ENCODE measurements around the gene LRRC43.

Gene LRRC43

GRCh38 chr12:122225683-122226365 lies 42.9 kb downstream of the LRRC43 start, which contains the start of gene DIABLO:
Gene DIABLO, minus strand, starts transcription at chr12:122226052. Its CDS starts 38 bp downstream, at chr12:122226014.
- Histone ChIP-seq H3K27ac (peak within 1 kb of the TSS; percentile 92 to 94), H3K36me3 (peaks cover 4 to 55% (median 36%) of the 10 kb centered on the region in 3 donors), H3K27me3 (no peaks in the 10 kb centered on the region), H3K9me3 (no peaks in the 10 kb centered on the region), H3K4me3 (peak within 1 kb of the TSS; percentile 74 to 93), H3K4me1 (peaks cover 0 to 33% (median 21%) of the 10 kb centered on the region in 4 donors)
- peak; percentile 100 for DNase-seq
- TF ChIP-seq CTCF (IDR thresholded peaks at IDR 0.05): peak in 1 of 2 experiments; percentile 14
- intact Hi-C loops (cut with DNase I; ENCODE audit: low total_unique reads): no loop called here

DNA sequence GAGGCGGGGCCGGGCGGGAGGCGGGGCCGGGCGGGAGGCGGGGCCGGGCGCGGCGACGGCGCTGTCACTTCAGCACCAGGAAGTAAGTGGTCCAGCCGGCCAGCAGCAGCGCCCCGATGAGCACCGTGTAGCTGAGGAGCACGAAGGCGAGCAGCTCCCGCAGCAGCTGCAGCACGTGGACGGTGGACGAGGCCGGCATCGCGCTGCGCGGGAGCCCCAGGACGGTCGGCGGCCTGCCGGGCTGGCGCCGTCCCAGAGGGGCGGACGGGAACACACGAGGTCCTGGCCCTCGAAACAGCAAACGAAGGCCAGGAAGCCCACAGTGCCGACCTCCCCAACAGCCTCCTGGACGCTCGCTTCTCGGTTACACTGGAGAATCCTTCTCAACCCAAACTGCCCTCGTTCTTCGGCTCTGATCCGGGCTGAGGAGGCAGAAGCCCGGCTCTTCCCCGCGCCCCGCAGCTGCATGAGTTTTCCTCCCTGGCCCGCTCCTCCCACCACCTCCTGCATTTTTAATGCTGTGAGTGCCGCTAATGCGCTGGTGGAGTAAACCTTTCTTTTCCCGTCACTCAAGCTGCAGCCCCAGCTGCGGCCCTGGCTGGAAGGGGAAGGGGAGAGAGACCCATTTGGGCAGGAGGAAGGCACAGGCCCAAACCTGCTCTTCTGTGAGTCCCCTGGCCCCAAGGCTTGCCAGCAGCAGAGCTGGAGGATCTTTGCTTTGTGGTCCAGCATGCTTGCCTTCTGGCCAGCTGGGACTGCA lies 43.6 kb downstream of the LRRC43 start:
- intact Hi-C loops (cut with DNase I; ENCODE audit: low total_unique reads): no loop called here
- Histone ChIP-seq H3K4me1 (peaks cover 0 to 33% (median 21%) of the 10 kb centered on the region in 4 donors), H3K4me3 (peak overlapping the region; percentile 47 to 93), H3K36me3 (peaks cover 6 to 55% (median 36%) of the 10 kb centered on the region in 3 donors), H3K27ac (peak overlapping the region in 1 of 2 donors; percentile 17), H3K9me3 (no peaks in the 10 kb centered on the region), H3K27me3 (no peaks in the 10 kb centered on the region)
- TF ChIP-seq CTCF (IDR thresholded peaks at IDR 0.05): no peak
- no peak for DNase-seq

- no peak for DNase-seq
- H3K4me3 ChIP-seq: no peak overlapping the region
- TF ChIP-seq CTCF (IDR thresholded peaks at IDR 0.05): no peak
- no peaks in the 10 kb centered on the region for H3K27me3 ChIP-seq
- no peak overlapping the region for H3K27ac ChIP-seq
- no peaks in the 10 kb centered on the region for H3K9me3 ChIP-seq
- intact Hi-C loops (cut with DNase I; ENCODE audit: low total_unique reads): no loop called here
- peaks cover 0 to 33% (median 21%) of the 10 kb centered on the region in 4 donors for H3K4me1 ChIP-seq
- peaks cover 13 to 55% (median 36%) of the 10 kb centered on the region in 3 donors for H3K36me3 ChIP-seq
Observed at GRCh38 chr12:122227341-122227740, 44.4 kb downstream of the LRRC43 start.

DNA sequence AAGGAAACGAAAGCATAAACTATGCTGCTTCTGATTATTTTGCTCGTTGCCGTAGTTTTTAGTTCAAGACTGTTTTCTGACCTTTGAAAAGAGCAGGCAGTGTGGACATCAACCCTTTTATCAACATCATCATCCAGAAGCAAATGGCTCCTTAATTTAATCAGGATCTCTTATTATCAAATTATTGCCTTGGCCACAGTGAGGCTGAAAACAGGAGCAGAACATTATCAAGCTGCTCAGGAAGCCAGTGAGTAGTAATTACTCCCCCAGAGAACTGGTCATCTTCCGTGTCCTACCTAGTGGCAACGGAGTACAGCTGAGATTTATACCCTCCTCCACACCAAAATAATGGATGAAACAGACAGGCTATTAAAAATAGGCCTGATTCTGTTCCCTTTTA lies 45.2 kb downstream of the LRRC43 start:
- Histone ChIP-seq H3K36me3 (peaks cover 20 to 55% (median 39%) of the 10 kb centered on the region in 3 donors), H3K27ac (no peak overlapping the region), H3K9me3 (no peaks in the 10 kb centered on the region), H3K4me3 (no peak overlapping the region), H3K27me3 (no peaks in the 10 kb centered on the region), H3K4me1 (peaks cover 0 to 32% (median 21%) of the 10 kb centered on the region in 4 donors)
- DNase-seq: no peak
- TF ChIP-seq CTCF (IDR thresholded peaks at IDR 0.05): no peak
- intact Hi-C loops (cut with DNase I; ENCODE audit: low total_unique reads): no loop called here

DNA sequence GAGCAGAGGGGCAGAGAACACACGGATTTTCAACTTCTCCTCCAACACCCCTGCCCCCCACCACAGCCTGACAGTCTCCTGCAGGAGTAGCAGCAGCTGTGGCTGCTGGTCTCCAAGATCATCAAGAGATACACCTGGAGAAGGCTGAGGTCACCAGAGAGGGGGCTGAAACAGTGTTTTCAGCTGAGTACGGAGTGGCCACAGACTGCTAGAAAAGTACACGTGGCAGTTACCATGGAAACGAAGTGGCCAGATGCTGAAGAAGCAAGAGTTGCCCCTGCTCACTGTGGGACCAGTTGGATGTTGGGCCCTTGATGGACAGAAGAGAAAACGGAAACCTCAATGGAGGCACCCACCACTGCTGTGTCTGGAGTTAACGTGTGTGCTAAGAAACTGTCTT lies 47.9 kb downstream of the LRRC43 start:
- Histone ChIP-seq H3K27me3 (no peaks in the 10 kb centered on the region), H3K4me3 (no peak overlapping the region), H3K9me3 (no peaks in the 10 kb centered on the region), H3K27ac (no peak overlapping the region), H3K4me1 (peaks cover 0 to 11% (median 8%) of the 10 kb centered on the region in 4 donors), H3K36me3 (peaks cover 43 to 74% (median 57%) of the 10 kb centered on the region in 3 donors)
- no peak for TF ChIP-seq CTCF (IDR thresholded peaks at IDR 0.05)
- intact Hi-C loops (cut with DNase I; ENCODE audit: low total_unique reads): no loop called here
- no peak for DNase-seq

All from tibial artery (tissue), 4 donors.